Duodenal mucosa (tissue), 2 donors: Measurements from ENCODE around the gene LONP2.

Experiments used
- H3K27ac ChIP-seq: one replicate; pipeline ENCODE4 v1.7.0; 2013; ENCODE audit warnings: low read depth, low read length
- H3K27me3 ChIP-seq, 2 donors: one replicate each; pipeline ENCODE4 v1.7.0; 2013; ENCODE audit warnings: low read length in 2 of 2, control low read depth in 1 of 2; ENCODE audit not compliant: insufficient read depth in 2 of 2, control insufficient read depth in 1 of 2
- H3K36me3 ChIP-seq, 2 donors: one replicate each; pipeline ENCODE4 v1.7.0; 2013; ENCODE audit warnings: low read length in 2 of 2, control low read depth in 1 of 2; ENCODE audit not compliant: insufficient read depth in 2 of 2, control insufficient read depth in 1 of 2
- H3K4me1 ChIP-seq, 2 donors: one replicate each; pipeline ENCODE4 v1.7.0; 2013; ENCODE audit warnings: low read length in 2 of 2, control low read depth in 1 of 2; ENCODE audit not compliant: insufficient read depth in 2 of 2, control insufficient read depth in 1 of 2
- H3K4me3 ChIP-seq, 2 donors: one replicate each; pipeline ENCODE4 v1.7.0; 2013; ENCODE audit warnings: low read length in 2 of 2, low read depth in 1 of 2
- H3K9ac ChIP-seq, 2 donors: one replicate each; pipeline ENCODE4 v1.7.0; 2013; ENCODE audit warnings: low read length in 2 of 2, low read depth in 1 of 2
- H3K9me3 ChIP-seq, 2 donors: one replicate each; pipeline ENCODE4 v1.7.0; 2013; ENCODE audit warnings: low read length in 2 of 2, control low read depth in 1 of 2; ENCODE audit not compliant: control insufficient read depth in 1 of 2

LONP2 gene

GRCh38 chr16:48282636-48283263 is 38.6 kb downstream of the LONP2 start:
- Histone ChIP-seq H3K9me3 (peaks cover 4 to 5% of the 10 kb centered on the region in 2 donors), H3K36me3 (peaks cover 12 to 43% of the 10 kb centered on the region in 2 donors), H3K9ac (no peak overlapping the region), H3K27ac (no peak overlapping the region), H3K27me3 (no peaks in the 10 kb centered on the region), H3K4me1 (no peaks in the 10 kb centered on the region), H3K4me3 (no peak overlapping the region)

- H3K4me3 ChIP-seq, result no peak overlapping the region
- no peak overlapping the region for H3K27ac ChIP-seq
- peaks cover 8 to 43% of the 10 kb centered on the region in 2 donors for H3K36me3 ChIP-seq
- no peaks in the 10 kb centered on the region for H3K27me3 ChIP-seq
- no peak overlapping the region for H3K9ac ChIP-seq
- H3K4me1 ChIP-seq, result no peaks in the 10 kb centered on the region
- H3K9me3 ChIP-seq, result peaks cover 4 to 5% of the 10 kb centered on the region in 2 donors
These were observed 40.8 kb downstream of the LONP2 start for GRCh38 chr16:48284772-48285409.

- no peak overlapping the region for H3K9ac ChIP-seq
- no peaks in the 10 kb centered on the region for H3K4me1 ChIP-seq
- peaks cover 8 to 50% of the 10 kb centered on the region in 2 donors for H3K36me3 ChIP-seq
- H3K4me3 ChIP-seq, result no peak overlapping the region
- H3K9me3 ChIP-seq, result peaks cover 4 to 5% of the 10 kb centered on the region in 2 donors
- H3K27ac ChIP-seq, result no peak overlapping the region
- no peaks in the 10 kb centered on the region for H3K27me3 ChIP-seq
These were observed 43.1 kb downstream of the LONP2 start for GRCh38 chr16:48287239-48287638.

GRCh38 chr16:48291303-48291702 is 47.2 kb downstream of the LONP2 start:
- peaks cover 4 to 5% of the 10 kb centered on the region in 2 donors for H3K9me3 ChIP-seq
- no peak overlapping the region for H3K9ac ChIP-seq
- H3K27ac ChIP-seq, result no peak overlapping the region
- no peaks in the 10 kb centered on the region for H3K27me3 ChIP-seq
- peaks cover 8 to 45% of the 10 kb centered on the region in 2 donors for H3K36me3 ChIP-seq
- H3K4me1 ChIP-seq, result peaks cover 5 to 6% of the 10 kb centered on the region in 2 donors
- H3K4me3 ChIP-seq, result no peak overlapping the region

GRCh38 chr16:48291754-48292153 is 47.7 kb downstream of the LONP2 start:
- Histone ChIP-seq H3K9me3 (peaks cover 4 to 5% of the 10 kb centered on the region in 2 donors), H3K27me3 (no peaks in the 10 kb centered on the region), H3K4me3 (no peak overlapping the region), H3K36me3 (peaks cover 8 to 45% of the 10 kb centered on the region in 2 donors), H3K9ac (no peak overlapping the region), H3K27ac (no peak overlapping the region), H3K4me1 (peaks cover 5 to 6% of the 10 kb centered on the region in 2 donors)

DNA sequence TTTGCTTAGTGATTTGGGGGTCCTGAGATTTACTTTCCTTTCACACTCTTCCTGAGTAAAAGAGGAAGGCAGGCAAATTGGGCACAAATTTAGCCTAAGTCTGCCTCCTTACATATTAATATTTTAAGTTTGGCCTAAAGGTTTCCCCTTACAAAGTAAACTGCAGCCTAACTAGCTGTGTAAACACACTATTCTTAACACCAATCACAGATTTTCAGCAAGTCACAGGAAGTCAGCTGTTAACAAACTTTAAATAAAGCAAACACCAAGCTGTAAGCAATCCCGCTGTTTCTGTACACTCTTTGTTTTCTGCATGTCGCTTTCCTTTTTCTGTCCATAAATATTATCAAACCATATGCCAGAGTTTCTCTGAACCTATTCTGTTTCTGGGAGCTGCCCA is 48.4 kb downstream of the LONP2 start:
- H3K9me3 ChIP-seq, result no peaks in the 10 kb centered on the region
- H3K27ac ChIP-seq, result no peak overlapping the region
- H3K9ac ChIP-seq, result no peak overlapping the region
- peaks cover under 1 to 42% of the 10 kb centered on the region in 2 donors for H3K36me3 ChIP-seq
- H3K4me1 ChIP-seq, result peaks cover 5 to 6% of the 10 kb centered on the region in 2 donors
- H3K27me3 ChIP-seq, result no peaks in the 10 kb centered on the region
- H3K4me3 ChIP-seq, result no peak overlapping the region

GRCh38 chr16:48294724-48295123 is 50.6 kb downstream of the LONP2 start:
- Histone ChIP-seq H3K36me3 (peaks cover 8 to 40% of the 10 kb centered on the region in 2 donors), H3K9ac (no peak overlapping the region), H3K4me1 (peaks cover 5 to 6% of the 10 kb centered on the region in 2 donors), H3K27ac (no peak overlapping the region), H3K27me3 (no peaks in the 10 kb centered on the region), H3K9me3 (no peaks in the 10 kb centered on the region), H3K4me3 (no peak overlapping the region)

GRCh38 chr16:48295488-48296281 is 51.6 kb downstream of the LONP2 start:
- peaks cover 5 to 6% of the 10 kb centered on the region in 2 donors for H3K4me1 ChIP-seq

DNA sequence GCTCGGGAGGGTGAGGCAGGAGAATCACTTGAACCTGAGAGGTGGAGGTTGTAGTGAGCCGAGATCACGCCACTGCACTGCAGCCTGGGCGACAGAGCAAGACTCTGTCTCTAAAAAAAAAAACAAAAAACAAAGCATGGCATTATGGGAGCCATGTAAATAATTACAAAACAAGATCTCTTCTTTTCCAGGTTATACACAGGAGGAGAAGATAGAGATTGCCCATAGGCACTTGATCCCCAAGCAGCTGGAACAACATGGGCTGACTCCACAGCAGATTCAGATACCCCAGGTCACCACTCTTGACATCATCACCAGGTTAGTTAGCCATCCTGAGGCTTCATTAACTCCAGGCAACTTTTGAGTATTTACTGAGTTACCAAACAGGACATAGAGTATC is 55.4 kb downstream of the LONP2 start:
- Histone ChIP-seq H3K27me3 (no peaks in the 10 kb centered on the region), H3K9me3 (no peaks in the 10 kb centered on the region), H3K4me1 (peaks cover 5 to 6% of the 10 kb centered on the region in 2 donors), H3K4me3 (no peak overlapping the region), H3K27ac (no peak overlapping the region), H3K9ac (no peak overlapping the region), H3K36me3 (peaks cover 24 to 62% of the 10 kb centered on the region in 2 donors)

More at GRCh38 chr16:48295488-48296281, 51.6 kb downstream of the LONP2 start:
- no peak overlapping the region for H3K27ac ChIP-seq
- peaks cover 10 to 42% of the 10 kb centered on the region in 2 donors for H3K36me3 ChIP-seq
- H3K27me3 ChIP-seq, result no peaks in the 10 kb centered on the region
- no peaks in the 10 kb centered on the region for H3K9me3 ChIP-seq
- H3K9ac ChIP-seq, result no peak overlapping the region
- H3K4me3 ChIP-seq, result no peak overlapping the region

- H3K9ac ChIP-seq, result no peak overlapping the region
- H3K27ac ChIP-seq, result no peak overlapping the region
- peaks cover under 1 to 6% of the 10 kb centered on the region in 2 donors for H3K4me1 ChIP-seq
- H3K27me3 ChIP-seq, result no peaks in the 10 kb centered on the region
- no peaks in the 10 kb centered on the region for H3K9me3 ChIP-seq
- no peak overlapping the region for H3K4me3 ChIP-seq
- peaks cover 27 to 71% of the 10 kb centered on the region in 2 donors for H3K36me3 ChIP-seq
These were observed 56.3 kb downstream of the LONP2 start for GRCh38 chr16:48300391-48300856.
